HepG2 (cell line): ENCODE results near the gene MRFAP1L1. TPM values are rescaled to one million over a fixed set of nuclear protein-coding genes. Genes with fewer than 3 reads are reported as not detected.

ENCODE experiments used
- ATAC-seq: fragments of 200-7000 bp; cut with Tn5 transposase; 3 replicates; pipeline ENCODE4 v1.9.1; 2020; ENCODE audit warnings: mild to moderate bottlenecking, moderate library complexity
- BruUV-seq: library from RNA; stranded (reverse); fragments of 400-500 nt; replicated peaks from 2 replicates; lab custom pipeline; 2021; lab: Mats Ljungman, UMichigan
- CTCF ChIA-PET: fragments of 300-600 bp; formaldehyde crosslinking; extraction: SDS; loops from one replicate; lab custom pipeline; 2021; ENCODE audit warnings: low total read pairs, inconsistent platforms, low intra/inter-chr PET ratio; lab: Yijun Ruan, JAX
- POLR2A ChIA-PET: fragments of 350-600 bp; sonication (Branson Sonifier 250); formaldehyde crosslinking; loops from one replicate; lab custom pipeline; 2020; ENCODE audit warnings: antibody characterized with exemption, inconsistent platforms; lab: Yijun Ruan, JAX
- DNase-seq: peaks from one replicate; pipeline ENCODE4 v3.0.0-alpha.2; 2015; ENCODE audit warnings: low spot score
- FAIRE-seq: peaks from 3 replicates; lab custom pipeline; 2011; peaks lifted over from hg19 to GRCh38; lab: Jason Lieb, UNC
- H2AFZ ChIP-seq: one replicate; pipeline ENCODE4 v1.6.1; 2011; ENCODE audit warnings: low read length, inconsistent platforms
- H3K27ac ChIP-seq: fragments of 300-600 bp; 3 replicates; pipeline ENCODE4 v1.8.0; 2011; ENCODE audit warnings: mixed run types, mild to moderate bottlenecking, mixed read lengths, low read length, inconsistent platforms; ENCODE audit not compliant: insufficient read depth; ENCODE audit errors: extremely low read length
- H3K27me3 ChIP-seq, 2 experiments: fragments of 200-600 bp in 1 of 2; 2 replicates in 1 of 2; 3 replicates in 1 of 2; pipeline versions ENCODE4 v1.6.0 to v1.8.0; 2011; ENCODE audit warnings: low read length in 2 of 2, mild to moderate bottlenecking in 2 of 2, moderate library complexity in 2 of 2, inconsistent platforms in 1 of 2; ENCODE audit not compliant: insufficient read depth in 2 of 2, control insufficient read depth in 1 of 2
- H3K36me3 ChIP-seq, 2 experiments: fragments of 200-600 bp in 1 of 2; replicated peaks in 1 of 2; 2 replicates in 1 of 2; 3 replicates in 1 of 2; pipeline versions ENCODE4 v1.5.1 to v1.8.0; 2011; ENCODE audit warnings: low read length in 2 of 2, inconsistent platforms in 1 of 2; ENCODE audit not compliant: insufficient read depth in 2 of 2, control insufficient read depth in 1 of 2
- H3K4me1 ChIP-seq: 2 replicates; pipeline ENCODE4 v1.5.1; 2012; ENCODE audit warnings: low read length, inconsistent platforms; ENCODE audit not compliant: insufficient read depth
- H3K4me2 ChIP-seq: 2 replicates; pipeline ENCODE4 v1.6.0; 2011; ENCODE audit warnings: low read depth, low read length, inconsistent platforms
- H3K4me3 ChIP-seq, 3 experiments: fragments of 200-600 bp in 1 of 3; sonication (generic), shearing (Covaris generic) in 1 of 3; replicated peaks in 1 of 3; 2 replicates each; pipeline ENCODE4 v1.5.1; 2011 to 2016; ENCODE audit warnings: low read length in 3 of 3, inconsistent platforms in 2 of 3, low read depth in 2 of 3, mild to moderate bottlenecking in 2 of 3, control low read depth in 1 of 3, mixed read lengths in 1 of 3; ENCODE audit not compliant: insufficient read depth in 1 of 3
- H3K79me2 ChIP-seq: one replicate; pipeline ENCODE4 v1.6.1; 2011; ENCODE audit warnings: low read length, inconsistent platforms; ENCODE audit not compliant: insufficient read depth
- H3K9ac ChIP-seq: 2 replicates; pipeline ENCODE4 v1.6.0; 2011; ENCODE audit warnings: mild to moderate bottlenecking, low read depth, low read length, inconsistent platforms; ENCODE audit not compliant: insufficient read depth
- H3K9me3 ChIP-seq: 2 replicates; pipeline ENCODE4 v1.5.1; 2012; ENCODE audit warnings: mild to moderate bottlenecking, low read length
- H4K20me1 ChIP-seq: 2 replicates; pipeline ENCODE4 v1.6.0; 2011; ENCODE audit warnings: inconsistent platforms, mild to moderate bottlenecking, low read length, moderate library complexity; ENCODE audit not compliant: insufficient read depth
- KLF9 ChIP-seq: IDR thresholded peaks from 2 replicates; pipeline ENCODE4 v1.6.1; 2016; ENCODE audit warnings: low read depth
- NONO ChIP-seq, 2 experiments: fragments of 450-650 bp in 1 of 2; sonication (generic) in 1 of 2; formaldehyde crosslinking in 1 of 2; IDR thresholded peaks in 1 of 2; conservative IDR thresholded peaks in 1 of 2; 2 replicates each; pipeline versions ENCODE4 v1.6.1 to v1.8.0; 2017 to 2022; ENCODE audit warnings: mild to moderate bottlenecking in 1 of 2, missing genetic modification reagents in 1 of 2, moderate library complexity in 1 of 2
- SOX5 ChIP-seq: IDR thresholded peaks from 2 replicates; pipeline ENCODE4 v1.6.1; 2016; ENCODE audit warnings: borderline replicate concordance
- ZNF160 ChIP-seq: sonication (generic); formaldehyde crosslinking; IDR thresholded peaks from 2 replicates; pipeline ENCODE4 v1.8.0; 2022; ENCODE audit warnings: mild to moderate bottlenecking, inconsistent platforms, missing genetic modification reagents
- ZNF263 ChIP-seq: sonication (generic); formaldehyde crosslinking; IDR thresholded peaks from 2 replicates; pipeline ENCODE4 v1.4.0; 2020; ENCODE audit warnings: missing genetic modification reagents
- WGBS: methylation state at CpG from one replicate; pipeline ENCODE4 v1.1.6; 2017; ENCODE audit warnings: low lambda C conversion rate; 5-methylcytosine and 5-hydroxymethylcytosine counted together
- in situ Hi-C: cut with HindIII; loops from 2 replicates; pipeline ENCODE4 v1.10.0; 2017; ENCODE audit warnings: low pct_unique_long_range_greater_than_20kb; ENCODE audit not compliant: extremely low pct_ligation_motif_present
- intact Hi-C: fragments of 100-400 bp; cut with micrococcal nuclease; formaldehyde crosslinking; loops from one replicate; pipeline ENCODE4 v1.10.0; 2022; ENCODE audit not compliant: unreplicated experiment
- polyA plus RNA-seq, 8 experiments: library from polyadenylated mRNA; depleted of rRNA in 3 of 8; stranded (reverse) in 7 of 8; unstranded in 1 of 8; fragments of >200 nt; fragmentation: Illumina TruSeq in 4 of 8; extraction: Trizol in 4 of 8; gene quantifications; 2 replicates each; pipeline versions ENCODE4 v1.2.1 to v1.2.3, GENCODE V29; 2011 to 2016; ENCODE audit warnings: low read depth in 4 of 8, missing spikeins in 1 of 8, mixed read lengths in 1 of 8; ENCODE audit not compliant: insufficient read depth in 1 of 8
- total RNA-seq, 5 experiments: library from RNA; depleted of rRNA; stranded (reverse); fragments of >200 nt; fragmentation: Illumina TruSeq; extraction: Trizol; gene quantifications; 2 replicates each; pipeline ENCODE4 v1.2.3, GENCODE V29; 2016; ENCODE audit warnings: low read depth in 1 of 5
- TF ChIP-seq, protein P1 (sequence below): sonication (generic); formaldehyde crosslinking; IDR thresholded peaks from 2 replicates; pipeline ENCODE4 v1.5.1; 2020; ENCODE audit warnings: missing genetic modification reagents, mild to moderate bottlenecking, borderline replicate concordance
- TF ChIP-seq, protein P2 (sequence below): sonication (generic); formaldehyde crosslinking; IDR thresholded peaks from 2 replicates; pipeline ENCODE4 v1.4.0; 2020; ENCODE audit warnings: missing genetic modification reagents
- TF ChIP-seq, protein P3 (sequence below): sonication (generic); formaldehyde crosslinking; IDR thresholded peaks from 2 replicates; pipeline ENCODE4 v1.8.1; 2023; ENCODE audit warnings: mild to moderate bottlenecking, missing genetic modification reagents
- TF ChIP-seq, protein P4 (sequence below): sonication (generic); formaldehyde crosslinking; IDR thresholded peaks from 2 replicates; pipeline ENCODE4 v1.4.0; 2020; ENCODE audit warnings: low read depth, missing genetic modification reagents

Gene MRFAP1L1
- total and polyA plus RNA-seq, 2 of the 13 experiments (the other 11 are each of a cell fraction or from before 2014, with no cell fraction given) = 44.8 to 76.6 TPM

DNA sequence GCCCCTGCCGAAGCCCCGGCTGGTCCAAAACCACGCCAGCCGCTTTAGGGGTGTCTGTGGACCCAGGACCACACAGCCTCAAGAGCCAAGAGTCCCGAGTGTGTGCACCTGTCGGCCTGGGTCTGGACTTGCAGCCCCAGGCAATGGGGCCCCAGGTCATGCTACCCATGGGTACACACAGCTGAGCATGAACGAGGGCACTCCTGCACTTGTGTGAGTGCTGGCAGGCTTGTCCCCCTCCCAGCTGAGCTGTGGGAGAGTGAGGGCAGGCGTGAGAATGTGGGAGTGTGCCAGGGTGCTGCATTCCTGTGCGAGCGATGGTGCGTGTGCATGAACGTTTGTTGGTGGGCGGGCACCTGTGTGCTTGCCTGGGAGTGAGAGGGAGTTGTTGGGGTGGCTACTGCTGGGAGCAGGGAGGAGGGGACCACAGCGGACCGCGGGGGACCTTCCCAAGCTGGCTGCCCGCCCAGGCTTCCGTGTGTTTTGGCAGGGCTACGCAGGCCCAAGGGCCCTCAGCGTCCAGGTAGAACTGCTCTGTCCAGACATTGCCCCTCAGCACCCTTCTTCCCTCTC lies 37.1 kb upstream of the MRFAP1L1 start:
- peak overlapping the region; percentile 47 to 77 (median 58) for H3K4me3 ChIP-seq
- H3K27me3 ChIP-seq = no peaks in the 10 kb centered on the region; a peak in 1 of 5 replicates
- peak overlapping the region; percentile 61 for H2AFZ ChIP-seq
- ATAC-seq (peak; percentile 9), DNase-seq (no peak), FAIRE-seq (no peak)
- H3K4me2 ChIP-seq = peak overlapping the region; percentile 82
- peaks cover 62% of the 10 kb centered on the region for H3K4me1 ChIP-seq
- H3K9ac ChIP-seq = peak overlapping the region; percentile 65
- H4K20me1 ChIP-seq = no peaks in the 10 kb centered on the region
- intact Hi-C loops (no loop called here), in situ Hi-C loops (no loop called here)
- no peaks in the 10 kb centered on the region for H3K79me2 ChIP-seq
- no TSS peak for BruUV-seq
- 2% methylated on average over 7 of the region's 20 CpGs for WGBS
- ChIA-PET CTCF (no interaction called here), POLR2A (interaction anchor here (0.9 to 9.9 kb wide), 5 partner anchors 13 to 52 kb away, joined by 3 to 207 read pairs (median 4); no protein-coding TSS in a partner anchor)
- no peaks in the 10 kb centered on the region for H3K9me3 ChIP-seq
- H3K27ac ChIP-seq = no peak overlapping the region
- H3K36me3 ChIP-seq = no peaks in the 10 kb centered on the region
- TF ChIP-seq, protein P1, sequence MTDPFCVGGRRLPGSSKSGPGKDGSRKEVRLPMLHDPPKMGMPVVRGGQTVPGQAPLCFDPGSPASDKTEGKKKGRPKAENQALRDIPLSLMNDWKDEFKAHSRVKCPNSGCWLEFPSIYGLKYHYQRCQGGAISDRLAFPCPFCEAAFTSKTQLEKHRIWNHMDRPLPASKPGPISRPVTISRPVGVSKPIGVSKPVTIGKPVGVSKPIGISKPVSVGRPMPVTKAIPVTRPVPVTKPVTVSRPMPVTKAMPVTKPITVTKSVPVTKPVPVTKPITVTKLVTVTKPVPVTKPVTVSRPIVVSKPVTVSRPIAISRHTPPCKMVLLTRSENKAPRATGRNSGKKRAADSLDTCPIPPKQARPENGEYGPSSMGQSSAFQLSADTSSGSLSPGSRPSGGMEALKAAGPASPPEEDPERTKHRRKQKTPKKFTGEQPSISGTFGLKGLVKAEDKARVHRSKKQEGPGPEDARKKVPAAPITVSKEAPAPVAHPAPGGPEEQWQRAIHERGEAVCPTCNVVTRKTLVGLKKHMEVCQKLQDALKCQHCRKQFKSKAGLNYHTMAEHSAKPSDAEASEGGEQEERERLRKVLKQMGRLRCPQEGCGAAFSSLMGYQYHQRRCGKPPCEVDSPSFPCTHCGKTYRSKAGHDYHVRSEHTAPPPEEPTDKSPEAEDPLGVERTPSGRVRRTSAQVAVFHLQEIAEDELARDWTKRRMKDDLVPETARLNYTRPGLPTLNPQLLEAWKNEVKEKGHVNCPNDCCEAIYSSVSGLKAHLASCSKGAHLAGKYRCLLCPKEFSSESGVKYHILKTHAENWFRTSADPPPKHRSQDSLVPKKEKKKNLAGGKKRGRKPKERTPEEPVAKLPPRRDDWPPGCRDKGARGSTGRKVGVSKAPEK (CRISPR knock-in tag) = peak; percentile 79; the same call in 1 of the 2 replicates
- TF ChIP-seq ZNF263 (CRISPR knock-in tag) (0 out of 2 replicates have a peak, but pooled peaks have one; percentile 45), NONO (IDR thresholded peaks at IDR 0.05) (no peak), NONO (CRISPR knock-in tag; conservative IDR thresholded peaks at IDR 0.05) (0 out of 2 replicates have a peak, but pooled peaks have one; percentile 31), ZNF160 (no peak), KLF9 (no peak), SOX5 (CRISPR knock-in tag) (0 out of 2 replicates have a peak, but pooled peaks have one; percentile 13)
- TF ChIP-seq, protein P2, sequence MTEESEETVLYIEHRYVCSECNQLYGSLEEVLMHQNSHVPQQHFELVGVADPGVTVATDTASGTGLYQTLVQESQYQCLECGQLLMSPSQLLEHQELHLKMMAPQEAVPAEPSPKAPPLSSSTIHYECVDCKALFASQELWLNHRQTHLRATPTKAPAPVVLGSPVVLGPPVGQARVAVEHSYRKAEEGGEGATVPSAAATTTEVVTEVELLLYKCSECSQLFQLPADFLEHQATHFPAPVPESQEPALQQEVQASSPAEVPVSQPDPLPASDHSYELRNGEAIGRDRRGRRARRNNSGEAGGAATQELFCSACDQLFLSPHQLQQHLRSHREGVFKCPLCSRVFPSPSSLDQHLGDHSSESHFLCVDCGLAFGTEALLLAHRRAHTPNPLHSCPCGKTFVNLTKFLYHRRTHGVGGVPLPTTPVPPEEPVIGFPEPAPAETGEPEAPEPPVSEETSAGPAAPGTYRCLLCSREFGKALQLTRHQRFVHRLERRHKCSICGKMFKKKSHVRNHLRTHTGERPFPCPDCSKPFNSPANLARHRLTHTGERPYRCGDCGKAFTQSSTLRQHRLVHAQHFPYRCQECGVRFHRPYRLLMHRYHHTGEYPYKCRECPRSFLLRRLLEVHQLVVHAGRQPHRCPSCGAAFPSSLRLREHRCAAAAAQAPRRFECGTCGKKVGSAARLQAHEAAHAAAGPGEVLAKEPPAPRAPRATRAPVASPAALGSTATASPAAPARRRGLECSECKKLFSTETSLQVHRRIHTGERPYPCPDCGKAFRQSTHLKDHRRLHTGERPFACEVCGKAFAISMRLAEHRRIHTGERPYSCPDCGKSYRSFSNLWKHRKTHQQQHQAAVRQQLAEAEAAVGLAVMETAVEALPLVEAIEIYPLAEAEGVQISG (CRISPR knock-in tag) = peak; percentile 25; the same call in 1 of the 2 replicates
- TF ChIP-seq, protein P3, sequence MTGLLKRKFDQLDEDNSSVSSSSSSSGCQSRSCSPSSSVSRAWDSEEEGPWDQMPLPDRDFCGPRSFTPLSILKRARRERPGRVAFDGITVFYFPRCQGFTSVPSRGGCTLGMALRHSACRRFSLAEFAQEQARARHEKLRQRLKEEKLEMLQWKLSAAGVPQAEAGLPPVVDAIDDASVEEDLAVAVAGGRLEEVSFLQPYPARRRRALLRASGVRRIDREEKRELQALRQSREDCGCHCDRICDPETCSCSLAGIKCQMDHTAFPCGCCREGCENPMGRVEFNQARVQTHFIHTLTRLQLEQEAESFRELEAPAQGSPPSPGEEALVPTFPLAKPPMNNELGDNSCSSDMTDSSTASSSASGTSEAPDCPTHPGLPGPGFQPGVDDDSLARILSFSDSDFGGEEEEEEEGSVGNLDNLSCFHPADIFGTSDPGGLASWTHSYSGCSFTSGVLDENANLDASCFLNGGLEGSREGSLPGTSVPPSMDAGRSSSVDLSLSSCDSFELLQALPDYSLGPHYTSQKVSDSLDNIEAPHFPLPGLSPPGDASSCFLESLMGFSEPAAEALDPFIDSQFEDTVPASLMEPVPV (CRISPR knock-in tag) = no peak
- TF ChIP-seq, protein P4, sequence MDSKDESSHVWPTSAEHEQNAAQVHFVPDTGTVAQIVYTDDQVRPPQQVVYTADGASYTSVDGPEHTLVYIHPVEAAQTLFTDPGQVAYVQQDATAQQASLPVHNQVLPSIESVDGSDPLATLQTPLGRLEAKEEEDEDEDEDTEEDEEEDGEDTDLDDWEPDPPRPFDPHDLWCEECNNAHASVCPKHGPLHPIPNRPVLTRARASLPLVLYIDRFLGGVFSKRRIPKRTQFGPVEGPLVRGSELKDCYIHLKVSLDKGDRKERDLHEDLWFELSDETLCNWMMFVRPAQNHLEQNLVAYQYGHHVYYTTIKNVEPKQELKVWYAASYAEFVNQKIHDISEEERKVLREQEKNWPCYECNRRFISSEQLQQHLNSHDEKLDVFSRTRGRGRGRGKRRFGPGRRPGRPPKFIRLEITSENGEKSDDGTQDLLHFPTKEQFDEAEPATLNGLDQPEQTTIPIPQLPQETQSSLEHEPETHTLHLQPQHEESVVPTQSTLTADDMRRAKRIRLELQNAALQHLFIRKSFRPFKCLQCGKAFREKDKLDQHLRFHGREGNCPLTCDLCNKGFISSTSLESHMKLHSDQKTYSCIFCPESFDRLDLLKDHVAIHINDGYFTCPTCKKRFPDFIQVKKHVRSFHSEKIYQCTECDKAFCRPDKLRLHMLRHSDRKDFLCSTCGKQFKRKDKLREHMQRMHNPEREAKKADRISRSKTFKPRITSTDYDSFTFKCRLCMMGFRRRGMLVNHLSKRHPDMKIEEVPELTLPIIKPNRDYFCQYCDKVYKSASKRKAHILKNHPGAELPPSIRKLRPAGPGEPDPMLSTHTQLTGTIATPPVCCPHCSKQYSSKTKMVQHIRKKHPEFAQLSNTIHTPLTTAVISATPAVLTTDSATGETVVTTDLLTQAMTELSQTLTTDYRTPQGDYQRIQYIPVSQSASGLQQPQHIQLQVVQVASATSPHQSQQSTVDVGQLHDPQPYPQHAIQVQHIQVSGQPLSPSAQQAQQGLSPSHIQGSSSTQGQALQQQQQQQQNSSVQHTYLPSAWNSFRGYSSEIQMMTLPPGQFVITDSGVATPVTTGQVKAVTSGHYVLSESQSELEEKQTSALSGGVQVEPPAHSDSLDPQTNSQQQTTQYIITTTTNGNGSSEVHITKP (CRISPR knock-in tag) = peak; percentile 54; the same call in 1 of the 2 replicates
